ENCODE results near the gene FRMD4A.
"Not testable (repeated sequence)": the region's sequence is repeated elsewhere in the genome, so short reads cannot be mapped to it uniquely, and the experiment has no call there.

Gene FRMD4A

GRCh38 chr10:14150526-14150925, 180.2 kb downstream of the FRMD4A start:
- DNase-seq (ENCODE audit: low read depth, low spot score) = no peak

DNA sequence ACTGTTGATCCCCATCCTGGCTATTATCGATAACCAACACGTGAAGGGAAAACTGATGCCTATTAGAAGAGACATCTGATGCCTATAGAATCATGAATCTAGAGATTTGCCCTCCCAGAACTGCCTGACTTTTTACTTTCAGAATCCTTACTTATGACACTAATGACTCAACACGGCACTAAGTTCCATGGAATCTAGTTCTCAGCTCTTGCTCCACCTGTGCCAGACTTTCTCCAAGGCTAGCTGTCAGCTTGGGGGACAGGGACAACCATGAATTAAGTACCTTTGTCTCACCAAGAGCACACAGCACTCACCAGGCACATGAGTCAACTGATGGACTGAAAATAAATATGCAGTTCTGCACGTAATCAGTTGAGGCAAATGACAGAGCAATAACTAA, 184.2 kb downstream of the FRMD4A start:
- DNase-seq (ENCODE audit: low read depth, low spot score) = no peak

- DNase-seq (ENCODE audit: low read depth, low spot score) = no peak
Measured at GRCh38 chr10:14146025-14146424, 184.7 kb downstream of the FRMD4A start.

DNA sequence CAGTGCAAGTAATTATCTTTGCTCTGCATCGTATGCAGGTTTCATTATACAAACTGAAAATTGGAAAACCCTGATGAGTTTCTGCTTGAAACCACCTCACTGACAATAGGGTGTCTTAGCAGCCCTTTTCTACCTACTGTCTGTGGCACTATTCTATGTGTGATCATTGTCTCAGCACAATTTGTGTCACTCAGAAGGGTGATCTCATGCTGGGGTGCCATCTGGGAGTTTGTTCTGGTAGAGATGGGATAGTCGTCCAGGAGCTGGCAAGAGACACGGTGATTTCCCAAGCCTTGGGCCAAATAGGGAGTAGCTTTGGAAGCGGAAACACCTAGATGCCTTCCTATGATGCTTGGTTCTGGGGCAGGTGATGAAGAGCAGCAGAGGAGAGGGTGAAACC, 186.3 kb downstream of the FRMD4A start:
- DNase-seq (ENCODE audit: low read depth, low spot score) = no peak

- no peak for DNase-seq (ENCODE audit: low read depth, low spot score)
Measured at GRCh38 chr10:14142606-14143250, 188.0 kb downstream of the FRMD4A start.

- DNase-seq (ENCODE audit: low read depth, low spot score) = no peak
Measured at GRCh38 chr10:14141283-14141682, 189.4 kb downstream of the FRMD4A start.

DNA sequence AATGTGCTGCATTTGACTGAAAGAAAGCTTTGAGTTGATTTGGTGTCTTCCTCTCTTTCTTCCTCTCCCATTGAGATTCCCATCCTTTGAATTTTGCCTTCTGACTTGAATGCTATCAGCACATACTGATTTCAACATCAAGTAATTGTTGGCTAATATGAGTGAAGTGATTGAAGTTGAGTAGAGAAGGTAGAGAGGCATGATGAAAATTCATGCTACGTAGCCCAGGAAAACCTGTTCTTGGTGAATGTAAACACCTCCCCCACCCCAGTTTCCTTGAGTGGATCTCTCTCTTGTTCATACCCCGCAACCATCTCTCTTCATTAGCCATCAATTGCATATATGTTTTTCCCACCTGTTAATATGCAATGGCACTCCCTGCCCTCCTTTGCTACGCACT, 193.3 kb downstream of the FRMD4A start:
- no peak for DNase-seq (ENCODE audit: low read depth, low spot score)

DNA sequence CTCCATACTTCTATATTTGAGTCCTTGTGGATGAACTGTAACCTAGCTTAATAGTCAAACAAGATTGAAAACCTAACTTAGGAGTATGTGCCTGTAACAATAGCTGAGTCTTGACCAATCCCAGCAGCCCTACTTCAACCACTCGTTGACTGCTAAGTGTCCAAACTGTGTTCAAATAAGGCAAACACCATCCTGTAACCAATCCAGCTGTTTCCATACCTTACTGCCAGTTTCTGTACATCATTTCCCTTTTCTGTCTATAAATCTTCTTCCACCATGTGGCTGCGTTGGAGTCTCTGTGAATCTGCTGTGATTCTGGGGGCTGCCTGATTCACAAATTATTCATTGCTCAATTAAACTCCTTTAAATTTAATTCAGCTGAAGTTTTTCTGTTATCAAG, 195.5 kb downstream of the FRMD4A start:
- not testable (repeated sequence) for DNase-seq (ENCODE audit: low read depth, low spot score)

DNA sequence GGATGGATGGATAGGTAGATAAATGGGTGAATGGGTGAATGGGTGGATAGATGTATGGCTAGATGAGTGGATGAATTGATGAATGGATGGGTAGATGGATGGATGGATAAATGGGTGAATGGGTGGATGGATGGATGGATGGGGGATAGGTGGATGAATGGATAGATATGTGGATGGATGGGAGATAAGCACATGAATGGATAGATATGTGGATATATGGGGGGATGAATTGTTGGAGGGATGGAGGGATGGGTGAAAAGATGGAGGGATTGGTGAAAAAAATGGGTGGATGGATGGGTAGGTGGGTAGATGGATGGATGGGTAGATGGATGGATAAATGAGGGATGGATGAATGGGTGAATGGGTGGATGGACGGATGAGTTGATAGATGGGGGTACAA, 196.4 kb downstream of the FRMD4A start:
- DNase-seq (ENCODE audit: low read depth, low spot score) = no peak

DNA sequence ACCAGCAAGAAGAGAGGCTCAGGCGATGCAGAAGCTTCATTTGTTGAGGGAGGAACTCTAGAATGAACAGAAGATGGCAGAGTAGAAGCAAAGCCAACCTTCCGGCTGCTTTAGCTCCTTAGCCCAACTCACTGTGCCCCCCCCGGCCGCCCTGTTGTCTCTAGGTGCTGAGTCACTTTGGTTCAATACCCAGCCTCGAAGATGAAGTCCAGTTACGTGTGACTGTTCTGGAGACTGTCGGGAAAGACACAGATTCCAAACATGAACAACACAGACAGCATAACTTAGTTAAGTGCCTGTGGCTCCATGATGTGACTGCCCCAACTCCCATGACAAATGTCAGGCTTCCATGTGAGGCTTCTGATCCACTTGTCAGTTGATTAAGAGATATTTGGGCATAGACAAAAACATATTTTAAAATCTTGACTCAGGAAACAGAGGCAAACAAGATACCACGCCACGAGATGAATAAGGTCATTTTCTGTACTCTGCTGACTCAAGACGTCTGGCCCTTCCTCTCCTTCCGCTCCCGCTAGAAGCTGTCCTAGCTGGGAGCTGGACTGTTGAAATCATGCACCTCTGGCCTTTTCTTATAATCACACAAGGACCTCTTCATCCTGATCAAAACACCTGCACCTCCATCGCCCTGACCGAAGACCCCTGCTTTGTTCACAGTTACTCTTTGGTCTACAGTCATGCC, 199.3 kb downstream of the FRMD4A start:
- DNase-seq (ENCODE audit: low read depth, low spot score) = no peak

DNA sequence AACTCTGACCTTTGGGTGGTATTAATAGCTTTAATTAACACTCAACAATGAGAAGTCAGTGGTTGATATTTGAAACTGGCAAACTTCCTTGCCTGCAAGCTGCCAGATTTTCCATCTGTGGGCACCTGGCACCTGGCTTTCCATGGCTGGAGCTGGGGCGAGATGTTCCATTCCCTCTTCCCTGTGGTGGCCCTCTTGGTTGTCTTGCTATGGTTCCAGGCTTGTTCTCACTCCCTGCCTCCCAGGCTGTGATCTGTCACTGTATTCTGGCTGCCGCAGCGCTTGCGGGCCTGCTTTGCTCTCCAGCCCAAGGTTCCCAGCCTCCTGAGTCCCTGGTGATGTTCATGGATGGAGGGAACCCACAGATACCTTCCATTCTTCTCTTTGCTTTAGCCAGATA, 201.0 kb downstream of the FRMD4A start:
- no peak for DNase-seq (ENCODE audit: low read depth, low spot score)

- no peak for DNase-seq (ENCODE audit: low read depth, low spot score)
Measured at GRCh38 chr10:14128519-14128918, 202.2 kb downstream of the FRMD4A start.

- DNase-seq (ENCODE audit: low read depth, low spot score) = no peak
Measured at GRCh38 chr10:14126697-14127440, 203.9 kb downstream of the FRMD4A start.

GRCh38 chr10:14125564-14125963, 205.2 kb downstream of the FRMD4A start:
- no peak for DNase-seq (ENCODE audit: low read depth, low spot score)

- DNase-seq (ENCODE audit: low read depth, low spot score) = no peak
Measured at GRCh38 chr10:14124941-14125340, 205.8 kb downstream of the FRMD4A start.

DNA sequence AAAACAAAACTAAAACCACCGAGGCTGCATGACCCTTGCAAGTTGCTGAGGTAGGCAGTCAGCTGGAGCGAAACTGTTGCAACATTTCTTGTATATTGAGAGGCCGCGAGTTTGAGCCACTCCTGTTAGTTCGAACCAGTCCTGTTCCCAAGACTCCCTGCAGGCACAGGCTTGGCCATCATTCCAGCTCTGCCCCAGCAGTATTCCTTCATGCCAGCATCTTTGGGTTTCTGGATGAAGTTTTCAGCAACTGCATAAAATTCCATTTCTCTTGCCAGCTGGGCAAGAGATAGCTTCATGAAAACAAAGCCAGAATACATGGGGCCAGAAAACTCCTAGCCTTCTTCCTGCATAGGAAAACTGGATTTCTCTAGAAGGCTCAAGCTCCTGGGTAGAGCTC, 207.6 kb downstream of the FRMD4A start:
- DNase-seq (ENCODE audit: low read depth, low spot score) = no peak

DNA sequence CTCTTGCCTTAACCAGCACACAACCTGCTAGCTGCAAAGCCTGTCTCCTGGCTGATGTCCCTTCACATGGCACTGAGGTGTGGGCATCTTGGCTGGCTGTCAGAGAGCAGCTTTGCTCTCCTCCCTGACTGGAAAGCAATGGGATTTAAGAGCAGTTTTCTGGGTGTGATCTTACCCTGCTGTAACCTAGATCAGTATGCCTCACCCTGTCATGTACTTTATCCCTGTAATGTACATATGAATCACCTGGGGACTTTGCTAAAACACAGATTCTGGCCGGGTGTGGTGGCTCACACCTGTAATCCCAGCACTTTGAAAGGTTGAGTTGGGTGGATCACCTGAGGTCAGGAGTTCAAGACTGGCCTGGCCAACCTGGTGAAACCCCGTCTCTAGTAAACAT, 209.9 kb downstream of the FRMD4A start:
- DNase-seq (ENCODE audit: low read depth, low spot score) = no peak

DNA sequence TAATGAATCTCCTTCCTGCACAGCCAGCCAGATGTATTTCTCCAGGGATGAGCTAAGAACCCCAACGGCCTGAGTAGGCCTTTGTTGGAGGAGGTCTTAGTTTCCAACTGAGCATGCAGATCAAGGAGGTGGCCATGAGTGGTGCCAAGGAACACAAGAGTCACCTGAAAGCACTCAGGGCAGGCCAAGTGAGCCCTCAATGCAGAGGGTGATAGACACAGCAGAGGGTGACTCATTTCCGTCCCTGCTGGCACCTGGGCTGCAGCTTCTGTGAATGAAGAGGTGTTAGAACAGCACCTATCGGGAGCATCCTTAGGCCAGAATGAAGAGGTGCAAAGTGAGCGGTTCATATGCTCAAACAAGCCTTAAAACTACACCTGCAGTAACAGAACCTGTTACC, 211.8 kb downstream of the FRMD4A start:
- DNase-seq (ENCODE audit: low read depth, low spot score) = no peak

- no peak for DNase-seq (ENCODE audit: low read depth, low spot score)
Measured at GRCh38 chr10:14116837-14117236, 213.9 kb downstream of the FRMD4A start.

DNA sequence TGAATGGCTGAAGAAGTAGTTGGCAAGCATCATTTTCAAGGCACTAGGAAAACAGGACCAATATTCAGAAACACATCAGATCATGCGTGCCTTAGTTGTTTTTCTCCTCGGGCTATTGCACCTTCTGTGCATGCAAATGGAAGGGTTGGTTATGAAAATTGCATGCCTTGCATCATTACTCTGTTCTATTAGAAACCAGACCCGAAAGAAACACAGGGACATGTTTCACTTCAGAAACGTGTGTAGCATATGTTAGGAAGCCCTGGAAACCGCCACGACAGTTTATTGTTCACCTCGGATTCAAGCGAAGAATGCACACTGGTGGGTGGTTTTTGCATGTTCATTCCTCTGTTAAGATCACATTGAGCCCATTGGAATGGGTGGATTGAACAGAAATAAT, 214.7 kb downstream of the FRMD4A start:
- no peak for DNase-seq (ENCODE audit: low read depth, low spot score)

DNA sequence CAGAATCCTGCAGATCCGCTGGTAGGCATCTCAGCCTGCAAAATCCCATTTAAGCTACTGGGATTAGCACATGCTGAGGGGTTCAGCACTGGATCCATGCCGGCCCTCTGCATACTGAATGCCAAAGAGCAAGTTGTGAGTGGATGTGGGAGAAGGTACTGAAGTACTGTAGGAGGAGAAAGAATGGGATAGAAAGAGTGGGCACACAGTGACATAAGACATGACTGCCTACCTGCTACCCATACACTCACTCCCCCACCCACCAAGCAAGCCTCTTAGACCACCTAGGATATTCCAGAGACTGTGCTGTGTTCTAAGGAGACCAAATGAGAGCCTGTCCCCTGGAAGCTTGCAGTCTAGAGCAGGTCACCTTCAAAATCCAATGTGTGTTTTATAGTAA, 215.9 kb downstream of the FRMD4A start:
- no peak for DNase-seq (ENCODE audit: low read depth, low spot score)

GRCh38 chr10:14112056-14112455, 218.7 kb downstream of the FRMD4A start:
- no peak for DNase-seq (ENCODE audit: low read depth, low spot score)

DNA sequence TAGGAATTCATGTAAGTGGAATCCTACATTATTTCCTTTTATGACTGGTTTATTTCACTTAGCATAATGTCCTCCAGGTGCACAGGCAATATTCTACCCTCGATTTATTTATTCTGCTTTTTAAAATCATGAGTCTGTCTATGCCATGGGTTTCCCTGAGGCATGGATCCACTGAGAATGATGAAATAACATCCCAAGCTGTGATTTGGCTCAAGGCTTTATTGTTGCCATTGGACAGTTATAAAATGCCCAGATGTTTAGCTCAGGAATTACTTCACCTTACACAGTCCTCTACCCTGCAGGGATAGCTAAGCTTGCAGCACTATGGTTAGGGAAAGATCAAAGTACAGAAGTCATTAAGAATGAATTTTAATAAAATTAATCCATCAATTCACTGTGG, 219.5 kb downstream of the FRMD4A start:
- no peak for DNase-seq (ENCODE audit: low read depth, low spot score)

All from activated CD4-positive, CD25-positive, alpha-beta regulatory T cell treated with anti-CD3 and anti-CD28 coated beads, Interleukin-2, amount 50 U/mL, for 16 hours (primary cell).